Tibial nerve (tissue), 4 donors: ENCODE results near the gene LYPD3. TPM values are rescaled to one million over a fixed set of nuclear protein-coding genes. Genes with fewer than 3 reads are reported as not detected.

Experiments used
- DNase-seq, 2 donors: peaks; one replicate each; pipeline ENCODE4 v3.0.0-alpha.2; 2019; ENCODE audit warnings: low spot score in 2 of 2
- H3K27ac ChIP-seq, 4 donors: fragments of 200-600 bp; sonication (generic) in 3 of 4; one replicate each; pipeline ENCODE4 v1.5.1; 2017 to 2019; ENCODE audit warnings: mild to moderate bottlenecking in 1 of 4
- H3K27me3 ChIP-seq, 2 donors: fragments of 200-600 bp; sonication (generic) in 1 of 2; one replicate each; pipeline versions ENCODE4 v1.5.1 to v1.6.0; 2017 to 2019
- H3K36me3 ChIP-seq, 3 donors: fragments of 200-600 bp; sonication (generic); one replicate each; pipeline ENCODE4 v1.5.1; 2018 to 2019
- H3K4me1 ChIP-seq, 4 donors: fragments of 200-600 bp; sonication (generic) in 3 of 4; one replicate each; pipeline ENCODE4 v1.5.1; 2017 to 2019
- H3K4me3 ChIP-seq, 4 donors: fragments of 200-600 bp; sonication (generic) in 3 of 4; one replicate each; pipeline ENCODE4 v1.5.1; 2017 to 2019; ENCODE audit warnings: mild to moderate bottlenecking in 1 of 4, moderate library complexity in 1 of 4
- H3K9me3 ChIP-seq, 4 donors: fragments of 200-600 bp; sonication (generic) in 3 of 4; one replicate each; pipeline ENCODE4 v1.5.1; 2017 to 2019
- CTCF ChIP-seq, 5 experiments: fragments of 200-600 bp in 3 of 5; fragments of 450-650 bp in 2 of 5; sonication (generic) in 3 of 5; IDR thresholded peaks; one replicate each; pipeline ENCODE4 v1.5.1; 2016 to 2019; ENCODE audit warnings: antibody characterized with exemption in 5 of 5, mild to moderate bottlenecking in 3 of 5, moderate library complexity in 2 of 5
- EP300 ChIP-seq, 2 donors: sonication (generic); formaldehyde crosslinking; IDR thresholded peaks; one replicate each; pipeline ENCODE4 v1.6.1; 2017; ENCODE audit warnings: antibody characterized with exemption in 2 of 2, mild to moderate bottlenecking in 1 of 2
- POLR2A ChIP-seq, 2 donors: fragments of 450-650 bp; IDR thresholded peaks; one replicate each; pipeline ENCODE4 v1.6.1; 2017; ENCODE audit warnings: antibody characterized with exemption in 2 of 2, mild to moderate bottlenecking in 2 of 2, moderate library complexity in 2 of 2
- WGBS, 2 donors: methylation state at CpG; one replicate each; pipeline ENCODE4 v1.1.5; 2018; 5-methylcytosine and 5-hydroxymethylcytosine counted together
- total RNA-seq, 4 donors: library from RNA; depleted of rRNA; stranded (reverse); fragments of >200 nt; gene quantifications; one replicate each; pipeline ENCODE4 v1.1.0, GENCODE V29; 2016

The LYPD3 gene
- total RNA-seq, 4 donors from 2014 or later = 0.42 to 0.44 TPM; not detected in 2

GRCh38 chr19:43420954-43421353 lies 44.5 kb downstream of the LYPD3 start:
- Histone ChIP-seq H3K36me3 (no peaks in the 10 kb centered on the region), H3K27me3 (no peaks in the 10 kb centered on the region), H3K4me3 (no peak overlapping the region), H3K4me1 (no peaks in the 10 kb centered on the region), H3K27ac (no peak overlapping the region), H3K9me3 (no peaks in the 10 kb centered on the region)
- TF ChIP-seq CTCF (IDR thresholded peaks at IDR 0.05) (no peak), EP300 (IDR thresholded peaks at IDR 0.05) (no peak), POLR2A (IDR thresholded peaks at IDR 0.05) (no peak)
- WGBS, 2 donors = 76 to 77% methylated on average over 6 of the region's 6 CpGs
- no peak for DNase-seq

GRCh38 chr19:43416951-43417623 lies 48.3 kb downstream of the LYPD3 start:
- WGBS, 2 donors = 50 to 63% methylated on average over 4 of the region's 4 CpGs
- Histone ChIP-seq H3K9me3 (peaks cover 0 to 17% (median 0%) of the 10 kb centered on the region in 4 donors), H3K27me3 (no peaks in the 10 kb centered on the region), H3K4me1 (no peaks in the 10 kb centered on the region), H3K4me3 (no peak overlapping the region), H3K27ac (no peak overlapping the region), H3K36me3 (no peaks in the 10 kb centered on the region)
- no peak for DNase-seq
- TF ChIP-seq CTCF (IDR thresholded peaks at IDR 0.05) (no peak), POLR2A (IDR thresholded peaks at IDR 0.05) (no peak), EP300 (IDR thresholded peaks at IDR 0.05) (no peak)

GRCh38 chr19:43414554-43414953 lies 50.9 kb downstream of the LYPD3 start, which contains the start of gene TEX101:
TSS of gene TEX101 (plus strand) at chr19:43414890. CDS start at chr19:43415920, 1,030 bp downstream.
- Histone ChIP-seq H3K9me3 (peaks cover 0 to 21% (median 0%) of the 10 kb centered on the region in 4 donors), H3K36me3 (no peaks in the 10 kb centered on the region), H3K4me3 (no peak within 1 kb of the TSS), H3K4me1 (no peaks in the 10 kb centered on the region), H3K27ac (no peak within 1 kb of the TSS), H3K27me3 (no peaks in the 10 kb centered on the region)
- no peak for DNase-seq
- 94 to 96% methylated on average over 21 of the region's 21 CpGs for WGBS, 2 donors
- TF ChIP-seq EP300 (IDR thresholded peaks at IDR 0.05) = no peak
- TF ChIP-seq POLR2A (IDR thresholded peaks at IDR 0.05) = no peak
- TF ChIP-seq CTCF (IDR thresholded peaks at IDR 0.05) = no peak

- Histone ChIP-seq H3K36me3 (no peaks in the 10 kb centered on the region), H3K27me3 (no peaks in the 10 kb centered on the region), H3K4me3 (no peak overlapping the region), H3K4me1 (no peaks in the 10 kb centered on the region), H3K27ac (no peak overlapping the region), H3K9me3 (peaks cover 0 to 21% (median 0%) of the 10 kb centered on the region in 4 donors)
- DNase-seq = no peak
- TF ChIP-seq CTCF (IDR thresholded peaks at IDR 0.05) = no peak
- no peak for TF ChIP-seq EP300 (IDR thresholded peaks at IDR 0.05)
- no peak for TF ChIP-seq POLR2A (IDR thresholded peaks at IDR 0.05)
- 81 to 89% methylated on average over 6 of the region's 6 CpGs for WGBS, 2 donors
Measured at GRCh38 chr19:43412441-43412840, 53.0 kb downstream of the LYPD3 start.

Other genes with a start within 250 kb of the LYPD3 start
- gene PSG9, start 196.1 kb downstream of the LYPD3 start, total RNA-seq = not detected
- 10 to 100 TPM in 3 of 4 donors, 1 to 10 TPM in 1; 5.5 to 42.6 (median 25.3) TPM for gene CD177, start 111.9 kb downstream of the LYPD3 start, total RNA-seq
- gene TEX101, start 50.7 kb downstream of the LYPD3 start, total RNA-seq = not detected
- gene PHLDB3, start 39.1 kb upstream of the LYPD3 start, total RNA-seq = 10 to 100 TPM in 3 of 4 donors, 1 to 10 TPM in 1; 9.8 to 25.5 (median 16.3) TPM
- 10 to 100 TPM; 33.7 to 54.5 (median 41.9) TPM for gene ETHE1, start 61.6 kb upstream of the LYPD3 start, total RNA-seq
- under 1 TPM in 2 of 4 donors, not detected in 2; 0.60 to 0.63 TPM for gene ZNF575, start 67.6 kb upstream of the LYPD3 start, total RNA-seq
- gene XRCC1, start 109.9 kb upstream of the LYPD3 start, total RNA-seq = 10 to 100 TPM; 18.6 to 30.6 (median 25.7) TPM
- gene PINLYP, start 110.2 kb upstream of the LYPD3 start, total RNA-seq = 10 to 100 TPM in 3 of 4 donors, 1 to 10 TPM in 1; 7.5 to 45.7 (median 21.6) TPM
- 10 to 100 TPM; 21.6 to 26.1 (median 23.6) TPM for gene IRGQ, start 130.5 kb upstream of the LYPD3 start, total RNA-seq
- gene ZNF576, start 131.0 kb upstream of the LYPD3 start, total RNA-seq = 10 to 100 TPM in 3 of 4 donors, 1 to 10 TPM in 1; 9.9 to 18.8 (median 15.2) TPM
- under 1 TPM; 0.20 to 0.84 (median 0.52) TPM for gene SRRM5, start 146.5 kb upstream of the LYPD3 start, total RNA-seq
- 10 to 100 TPM; 38.1 to 61.1 (median 50.5) TPM for gene ZNF428, start 154.0 kb upstream of the LYPD3 start, total RNA-seq
- 100 to 1,000 TPM in 2 of 4 donors, 10 to 100 TPM in 2; 85.2 to 108 (median 102) TPM for gene CADM4, start 174.2 kb upstream of the LYPD3 start, total RNA-seq
- 10 to 100 TPM; 12.9 to 19.7 (median 16.4) TPM for gene PLAUR, start 204.6 kb upstream of the LYPD3 start, total RNA-seq